Immature natural killer cell (primary cell): ENCODE data around the gene AOPEP. TPM values are rescaled to one million over a fixed set of nuclear protein-coding genes. Genes with fewer than 3 reads are reported as not detected.
A peak's percentile ranks its signal among the peaks of the same experiment; 100 is the strongest.

Experiments
- DNase-seq, 3 donors: peaks; one replicate each; pipeline ENCODE4 v3.0.0; 2022; ENCODE audit warnings: mixed read lengths in 1 of 3
- H3K27ac Mint-ChIP-seq, 6 donors: one replicate each; pipeline ENCODE4 v1.8.0; 2020; ENCODE audit warnings: mixed read lengths in 6 of 6, mild to moderate bottlenecking in 5 of 6, inconsistent platforms in 4 of 6, moderate library complexity in 3 of 6
- H3K27me3 Mint-ChIP-seq, 3 donors: one replicate each; pipeline ENCODE4 v1.8.0; 2020 to 2021; ENCODE audit warnings: low read depth in 3 of 3, mild to moderate bottlenecking in 3 of 3, mixed read lengths in 3 of 3, moderate library complexity in 3 of 3, inconsistent platforms in 1 of 3
- H3K36me3 Mint-ChIP-seq, 3 donors: one replicate each; pipeline ENCODE4 v1.8.0; 2020; ENCODE audit warnings: mixed read lengths in 3 of 3, inconsistent platforms in 2 of 3, mild to moderate bottlenecking in 2 of 3
- H3K4me1 Mint-ChIP-seq, 2 donors: one replicate each; pipeline ENCODE4 v1.8.0; 2020; ENCODE audit warnings: inconsistent platforms in 2 of 2, mild to moderate bottlenecking in 2 of 2, mixed read lengths in 2 of 2, moderate library complexity in 1 of 2
- H3K4me3 Mint-ChIP-seq, 5 donors: one replicate each; pipeline ENCODE4 v1.8.0; 2020; ENCODE audit warnings: mild to moderate bottlenecking in 5 of 5, mixed read lengths in 5 of 5, inconsistent platforms in 3 of 5, moderate library complexity in 3 of 5
- H3K9me3 Mint-ChIP-seq, 6 donors: one replicate each; pipeline ENCODE4 v1.8.0; 2020; ENCODE audit warnings: mild to moderate bottlenecking in 6 of 6, mixed read lengths in 6 of 6, inconsistent platforms in 4 of 6, moderate library complexity in 3 of 6
- polyA plus RNA-seq, 3 donors: library from polyadenylated mRNA; unstranded; fragments of 300-500 nt; fragmentation: Illumina TruSeq; gene quantifications; one replicate each; pipeline ENCODE4 v1.2.3, GENCODE V29; 2021

The AOPEP gene
- polyA plus RNA-seq, 3 donors from 2014 or later = 4.1 to 6.5 (median 5.2) TPM

DNA sequence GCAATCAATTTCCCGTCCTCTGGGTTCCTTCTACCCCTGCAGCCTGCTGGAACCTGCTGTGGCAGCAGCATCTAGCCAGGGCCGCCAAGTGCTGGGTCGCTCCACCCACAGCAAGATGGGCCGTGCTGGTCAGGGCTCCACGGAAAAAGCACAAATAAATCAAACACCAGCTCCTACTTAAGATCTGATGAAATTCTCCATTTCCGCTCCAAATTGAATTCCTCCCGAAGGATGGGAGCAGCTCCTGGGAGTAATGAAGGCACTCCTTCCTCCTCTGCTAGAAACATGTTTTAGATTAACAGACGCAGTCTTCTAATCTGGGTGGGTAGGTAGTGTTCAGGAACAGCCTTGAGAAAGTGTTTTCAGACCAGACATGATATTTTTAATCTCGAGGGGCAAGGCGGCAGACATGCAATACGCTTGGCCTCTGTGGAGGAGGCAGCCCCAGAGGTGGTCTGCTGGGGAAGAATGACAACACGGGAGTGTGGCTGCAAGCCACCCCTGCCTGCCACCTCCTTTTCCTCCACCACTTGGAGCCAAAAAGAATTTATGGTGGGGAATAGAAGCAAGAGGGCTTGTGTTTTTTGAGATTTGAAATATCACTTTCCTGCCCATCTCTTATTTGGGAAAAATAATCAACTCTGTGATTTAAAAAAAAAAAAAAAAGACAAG is 194.1 kb downstream of the AOPEP start:
- peaks cover 0 to under 1% (median 0%) of the 10 kb centered on the region in 3 donors for H3K27me3 Mint-ChIP-seq
- H3K36me3 Mint-ChIP-seq = peaks cover 4 to 8% (median 7%) of the 10 kb centered on the region in 3 donors
- H3K4me3 Mint-ChIP-seq = no peak overlapping the region
- no peak overlapping the region for H3K27ac Mint-ChIP-seq
- no peak for DNase-seq
- peaks cover 0 to 4% of the 10 kb centered on the region in 2 donors for H3K4me1 Mint-ChIP-seq
- no peaks in the 10 kb centered on the region for H3K9me3 Mint-ChIP-seq

DNA sequence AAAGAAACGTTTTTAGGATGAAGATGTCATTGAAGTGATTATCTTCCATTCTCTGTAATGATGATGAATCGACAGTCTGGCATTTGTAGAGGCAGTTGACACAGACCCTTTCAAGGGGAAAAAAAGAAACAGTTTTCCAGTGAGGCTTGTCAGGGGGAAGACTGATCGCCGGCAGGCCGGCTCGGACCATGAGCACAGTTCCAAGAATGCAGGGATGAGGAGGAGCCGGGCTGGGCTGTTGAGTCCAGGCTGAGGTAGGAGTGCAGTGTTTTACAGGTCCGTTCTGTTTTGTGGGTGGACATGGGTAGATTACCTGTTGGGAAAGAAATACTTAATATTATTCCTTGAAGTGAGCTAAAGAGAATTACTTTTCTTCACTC is 194.6 kb downstream of the AOPEP start:
- Mint-ChIP-seq H3K36me3 (peaks cover 7 to 10% (median 9%) of the 10 kb centered on the region in 3 donors), H3K27ac (no peak overlapping the region)

GRCh38 chr9:94921656-94922055 is 195.2 kb downstream of the AOPEP start:
- no peak for DNase-seq
- no peak overlapping the region for H3K4me3 Mint-ChIP-seq
- H3K27ac Mint-ChIP-seq = no peak overlapping the region
- H3K27me3 Mint-ChIP-seq = no peaks in the 10 kb centered on the region
- peaks cover 7 to 11% (median 9%) of the 10 kb centered on the region in 3 donors for H3K36me3 Mint-ChIP-seq
- H3K4me1 Mint-ChIP-seq = peaks cover 0 to 4% of the 10 kb centered on the region in 2 donors
- H3K9me3 Mint-ChIP-seq = no peaks in the 10 kb centered on the region

More for the DNA sequence above, 194.6 kb downstream of the AOPEP start:
- H3K9me3 Mint-ChIP-seq = no peaks in the 10 kb centered on the region
- no peaks in the 10 kb centered on the region for H3K27me3 Mint-ChIP-seq
- DNase-seq = no peak
- H3K4me1 Mint-ChIP-seq = peaks cover 0 to 4% of the 10 kb centered on the region in 2 donors
- no peak overlapping the region for H3K4me3 Mint-ChIP-seq

GRCh38 chr9:94922098-94922607 is 195.7 kb downstream of the AOPEP start:
- H3K4me3 Mint-ChIP-seq = no peak overlapping the region
- peaks cover 0 to 4% of the 10 kb centered on the region in 2 donors for H3K4me1 Mint-ChIP-seq
- DNase-seq = no peak
- H3K27me3 Mint-ChIP-seq = no peaks in the 10 kb centered on the region
- H3K27ac Mint-ChIP-seq = no peak overlapping the region
- no peaks in the 10 kb centered on the region for H3K9me3 Mint-ChIP-seq
- H3K36me3 Mint-ChIP-seq = peaks cover 7 to 11% (median 9%) of the 10 kb centered on the region in 3 donors

GRCh38 chr9:94922691-94923107 is 196.2 kb downstream of the AOPEP start:
- Mint-ChIP-seq H3K27ac (no peak overlapping the region), H3K36me3 (peaks cover 4 to 11% (median 7%) of the 10 kb centered on the region in 3 donors), H3K27me3 (no peaks in the 10 kb centered on the region), H3K4me1 (peaks cover 0 to 3% of the 10 kb centered on the region in 2 donors), H3K4me3 (no peak overlapping the region), H3K9me3 (no peaks in the 10 kb centered on the region)
- DNase-seq = no peak

DNA sequence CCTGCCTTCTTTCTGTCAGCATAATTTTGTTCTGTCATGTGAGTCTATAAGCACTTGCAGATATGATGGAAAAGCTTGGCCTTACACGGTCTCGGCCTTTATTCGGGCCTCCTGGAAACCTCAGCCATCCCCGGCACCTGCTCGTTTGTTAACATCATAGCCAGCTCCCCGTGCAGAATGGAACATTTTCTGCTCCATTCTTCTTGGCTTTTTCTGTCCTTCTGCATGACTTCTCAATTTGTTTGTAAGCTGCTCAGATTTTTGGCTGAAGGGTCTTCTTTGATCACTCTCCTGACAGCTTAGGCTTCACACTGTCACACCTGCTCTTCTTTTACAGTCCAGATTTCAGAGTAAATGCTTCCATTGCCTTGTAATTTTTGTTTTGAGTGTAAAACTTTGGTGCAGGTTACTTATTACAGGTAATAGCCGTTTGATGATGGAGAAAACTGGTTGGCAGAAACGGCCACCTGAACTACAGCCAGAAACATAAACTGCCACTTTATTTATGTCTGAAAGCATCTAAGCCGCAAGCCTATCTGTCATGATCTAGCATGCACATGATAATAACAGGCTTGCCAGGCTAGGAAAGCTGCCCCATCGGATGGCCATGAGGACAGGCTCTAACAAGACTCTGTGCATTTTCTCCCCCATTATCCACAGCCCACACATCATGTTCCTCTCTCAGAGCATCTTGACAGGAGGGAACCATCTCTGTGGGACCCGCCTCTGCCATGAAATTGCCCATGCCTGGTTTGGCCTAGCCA is 197.0 kb downstream of the AOPEP start:
- no peaks in the 10 kb centered on the region for H3K27me3 Mint-ChIP-seq
- H3K27ac Mint-ChIP-seq = no peak overlapping the region
- no peaks in the 10 kb centered on the region for H3K9me3 Mint-ChIP-seq
- H3K4me1 Mint-ChIP-seq = no peaks in the 10 kb centered on the region
- H3K4me3 Mint-ChIP-seq = no peak overlapping the region
- no peak for DNase-seq
- peaks cover 4 to 11% (median 7%) of the 10 kb centered on the region in 3 donors for H3K36me3 Mint-ChIP-seq

DNA sequence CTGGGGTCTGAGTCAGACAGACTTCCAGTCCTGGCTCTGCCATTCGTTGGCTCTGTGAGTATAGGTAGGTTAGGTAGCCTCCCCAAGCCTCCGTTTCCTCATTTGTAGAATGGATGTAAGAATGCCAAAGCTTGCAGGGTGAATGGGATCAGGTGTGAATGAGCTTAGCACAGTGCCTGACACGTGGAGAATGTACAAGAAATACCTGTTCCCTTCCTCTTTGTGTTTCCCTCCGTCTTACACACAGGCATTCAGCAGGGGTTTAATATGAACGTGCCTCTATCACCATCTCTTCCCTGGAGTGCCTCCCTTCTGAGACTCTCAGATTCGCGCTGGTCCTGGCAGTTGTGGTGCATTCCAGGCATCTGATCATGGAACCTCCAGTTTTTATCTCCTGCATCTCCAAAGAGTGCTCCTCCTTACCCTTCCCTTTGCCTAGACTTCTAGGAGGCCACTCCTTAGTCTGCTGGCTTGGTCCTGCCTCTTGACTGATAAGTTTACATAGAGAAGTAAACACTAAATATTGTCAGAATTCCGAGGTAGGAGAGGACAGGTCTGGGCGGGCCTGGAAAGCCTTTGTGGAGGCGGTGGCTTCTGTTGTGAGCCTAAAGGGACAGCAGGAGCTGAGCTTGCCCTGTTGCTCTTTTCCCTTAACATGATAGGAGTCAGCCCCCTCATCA is 199.4 kb downstream of the AOPEP start:
- Mint-ChIP-seq H3K9me3 (no peaks in the 10 kb centered on the region), H3K36me3 (peaks cover 4 to 11% (median 7%) of the 10 kb centered on the region in 3 donors), H3K27me3 (no peaks in the 10 kb centered on the region), H3K4me3 (no peak overlapping the region), H3K4me1 (no peaks in the 10 kb centered on the region), H3K27ac (peak overlapping the region in 2 of 6 donors; percentile 19 to 52)
- no peak for DNase-seq

DNA sequence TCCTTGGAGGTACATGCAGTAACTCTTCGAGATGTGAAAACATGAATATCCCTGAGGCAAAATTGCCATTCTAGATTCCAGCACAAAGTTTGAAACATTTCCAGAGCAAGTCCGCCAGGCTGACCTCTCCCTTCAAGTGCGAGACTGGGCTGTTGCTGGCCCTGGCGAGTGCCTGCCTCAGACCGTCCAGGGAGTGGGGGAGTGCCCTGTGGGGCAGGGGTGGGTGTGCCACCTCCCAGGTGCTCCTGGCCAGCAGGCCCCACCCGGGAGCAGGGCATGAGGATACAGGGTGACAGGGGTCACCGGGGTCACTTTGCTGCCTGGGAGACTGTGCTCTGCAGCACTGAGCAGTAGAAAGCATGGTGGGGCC is 199.9 kb downstream of the AOPEP start:
- H3K4me1 Mint-ChIP-seq = no peaks in the 10 kb centered on the region
- no peak overlapping the region for H3K4me3 Mint-ChIP-seq
- no peaks in the 10 kb centered on the region for H3K9me3 Mint-ChIP-seq
- no peaks in the 10 kb centered on the region for H3K27me3 Mint-ChIP-seq
- peaks cover 4 to 11% (median 7%) of the 10 kb centered on the region in 3 donors for H3K36me3 Mint-ChIP-seq
- H3K27ac Mint-ChIP-seq = no peak overlapping the region
- no peak for DNase-seq

DNA sequence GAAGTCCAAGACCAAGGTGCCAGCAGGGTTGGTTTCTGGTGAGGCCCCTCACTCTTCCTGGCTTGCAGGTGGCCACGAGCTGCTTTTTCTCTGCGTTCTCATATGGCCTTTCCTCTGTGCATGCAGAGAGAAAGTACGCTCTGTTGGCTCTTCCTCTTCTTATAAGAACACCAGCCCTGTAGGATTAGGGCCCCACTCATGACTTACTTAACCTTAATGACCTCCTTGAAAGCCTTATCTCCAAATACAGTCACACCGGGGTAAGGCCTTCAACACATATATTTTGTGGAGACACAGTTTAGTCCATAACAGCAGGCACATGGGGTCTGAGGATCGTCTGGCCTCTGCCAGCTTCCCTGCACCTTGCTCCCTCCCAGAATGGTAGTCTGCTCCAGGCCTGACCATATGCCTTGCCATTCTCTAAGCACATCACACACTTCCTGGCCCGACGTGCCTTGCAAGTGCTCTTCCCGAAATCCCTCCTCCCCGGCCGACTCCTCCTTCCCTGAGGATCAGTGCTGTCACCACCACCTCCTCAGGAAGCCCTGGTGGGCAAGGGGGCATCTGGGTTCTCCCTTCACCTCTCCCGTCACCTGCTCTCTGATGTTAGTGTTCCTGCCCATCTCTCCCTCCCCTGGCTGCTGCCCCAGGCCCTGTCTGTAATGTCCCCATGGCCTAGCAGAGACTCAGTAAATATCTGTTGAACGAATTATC is 200.7 kb downstream of the AOPEP start:
- Mint-ChIP-seq H3K27me3 (no peaks in the 10 kb centered on the region), H3K4me3 (no peak overlapping the region), H3K9me3 (no peaks in the 10 kb centered on the region), H3K4me1 (no peaks in the 10 kb centered on the region), H3K36me3 (peaks cover 4 to 11% (median 7%) of the 10 kb centered on the region in 3 donors), H3K27ac (no peak overlapping the region)
- no peak for DNase-seq

- Mint-ChIP-seq H3K9me3 (no peaks in the 10 kb centered on the region), H3K4me3 (no peak overlapping the region), H3K4me1 (no peaks in the 10 kb centered on the region), H3K36me3 (peaks cover 3 to 11% (median 4%) of the 10 kb centered on the region in 3 donors), H3K27me3 (no peaks in the 10 kb centered on the region), H3K27ac (peak overlapping the region in 1 of 6 donors; percentile 54)
- DNase-seq = no peak
Measured at GRCh38 chr9:94927762-94928670, 201.5 kb downstream of the AOPEP start.

- Mint-ChIP-seq H3K27me3 (no peaks in the 10 kb centered on the region), H3K36me3 (peaks cover 3 to 11% (median 4%) of the 10 kb centered on the region in 3 donors), H3K4me3 (no peak overlapping the region), H3K9me3 (no peaks in the 10 kb centered on the region), H3K4me1 (no peaks in the 10 kb centered on the region), H3K27ac (peak overlapping the region in 1 of 6 donors; percentile 54)
- DNase-seq = no peak
Measured at GRCh38 chr9:94928691-94929368, 202.3 kb downstream of the AOPEP start.

GRCh38 chr9:94929369-94929756 is 202.9 kb downstream of the AOPEP start:
- no peak overlapping the region for H3K27ac Mint-ChIP-seq

More at GRCh38 chr9:94929369-94929756, 202.9 kb downstream of the AOPEP start:
- no peak overlapping the region for H3K4me3 Mint-ChIP-seq
- H3K36me3 Mint-ChIP-seq = peaks cover 2 to 11% (median 4%) of the 10 kb centered on the region in 3 donors
- no peaks in the 10 kb centered on the region for H3K9me3 Mint-ChIP-seq
- peaks cover 0 to under 1% of the 10 kb centered on the region in 2 donors for H3K4me1 Mint-ChIP-seq
- no peaks in the 10 kb centered on the region for H3K27me3 Mint-ChIP-seq
- no peak for DNase-seq
